PFSK-1 (cell line): ENCODE measurements around the gene NR2E1.

Source experiments
- FOXP2 ChIP-seq: optimal IDR thresholded peaks from 2 replicates; pipeline ENCODE3; 2011; ENCODE audit warnings: borderline replicate concordance, control low read depth, inconsistent platforms; ENCODE audit not compliant: insufficient read depth; ENCODE audit errors: extremely low read length, extremely low read depth
- POLR2AphosphoS5 ChIP-seq: IDR thresholded peaks from 2 replicates; pipeline ENCODE4 v1.6.1; 2012; ENCODE audit warnings: low read depth, mild to moderate bottlenecking, control low read depth, low read length, moderate library complexity
- REST ChIP-seq, 2 experiments: IDR thresholded peaks; 2 replicates each; pipeline versions ENCODE4 v1.6.1 to v1.8.0; 2011 to 2012; ENCODE audit warnings: low read depth in 2 of 2, low read length in 2 of 2, control low read depth in 1 of 2, inconsistent platforms in 1 of 2, mild to moderate bottlenecking in 1 of 2, moderate library complexity in 1 of 2; ENCODE audit not compliant: insufficient read depth in 1 of 2
- SIN3A ChIP-seq: IDR thresholded peaks from 2 replicates; pipeline ENCODE4 v1.6.1; 2012; ENCODE audit warnings: mild to moderate bottlenecking, low read length, moderate library complexity, borderline replicate concordance; ENCODE audit not compliant: insufficient read depth
- TAF1 ChIP-seq: IDR thresholded peaks from 2 replicates; pipeline ENCODE4 v1.6.1; 2012; ENCODE audit warnings: low read length, control low read depth, borderline replicate concordance; ENCODE audit not compliant: insufficient read depth

GRCh38 chr6:108164815-108165706 lies 761 bp upstream of the NR2E1 start:
- TF ChIP-seq REST (IDR thresholded peaks at IDR 0.05; ENCODE audit: insufficient read depth in 1 of 2, low read depth in 2 of 2, low read length in 2 of 2) (no peak), POLR2AphosphoS5 (no peak), TAF1 (no peak), SIN3A (no peak), FOXP2 (no peak)
